Measurements from ENCODE around the gene CLDN6. TPM values are rescaled to one million over a fixed set of nuclear protein-coding genes. Genes with fewer than 3 reads are reported as not detected.

Gene CLDN6
- total RNA-seq, 1 experiment from 2014 or later = 0.49 TPM

- Histone ChIP-seq H3K9ac (ENCODE audit: low read length) (no peak overlapping the region), H3K79me2 (ENCODE audit: insufficient read depth, low read length) (no peaks in the 10 kb centered on the region), H3K27me3 (ENCODE audit: insufficient read depth, low read length) (no peaks in the 10 kb centered on the region), H4K20me1 (ENCODE audit: insufficient read depth) (no peaks in the 10 kb centered on the region), H3K4me2 (ENCODE audit: low read length) (no peak overlapping the region), H3K27ac (ENCODE audit: low read depth, low read length) (no peak overlapping the region), H3K36me3 (ENCODE audit: control insufficient read depth in 1 of 2, insufficient read depth in 2 of 2, low read length in 2 of 2) (no peaks in the 10 kb centered on the region), H3K4me3 (replicated peaks in 1 of 2; ENCODE audit: low read depth in 1 of 2, low read length in 2 of 2) (no peak overlapping the region), H3K9me2 (ENCODE audit: insufficient read depth) (no peaks in the 10 kb centered on the region), H3K9me3 (ENCODE audit: control insufficient read depth in 1 of 2, insufficient read depth in 1 of 2, low read depth in 1 of 2, low read length in 2 of 2) (no peaks in the 10 kb centered on the region), H3K4me1 (ENCODE audit: control insufficient read depth in 1 of 2, insufficient read depth in 2 of 2, low read length in 2 of 2) (peaks cover 16 to 28% of the 10 kb centered on the region in 2 experiments), H2AFZ (ENCODE audit: low read depth, low read length, poor library complexity, severe bottlenecking) (no peak overlapping the region)
- ChIA-PET CTCF (no interaction called here), POLR2A (interaction anchor here (0.7 kb wide), 2 partner anchors 11 to 32 kb away, joined by 3 to 4 read pairs; no protein-coding TSS in a partner anchor), RAD21 (ENCODE audit: low non-redundant PET in 1 of 2, low total read pairs in 2 of 2, uncharacterized antibody in 2 of 2, unreplicated experiment in 2 of 2) (no interaction called here)
- intact Hi-C loops (cut with micrococcal nuclease) = no loop called here
- DNase-seq (ENCODE audit: low read depth, low spot score) = no peak
- BruUV-seq (replicated peaks) = no TSS peak
- TF ChIP-seq SP1 (IDR thresholded peaks at IDR 0.05; ENCODE audit: low read depth) (no peak), SIN3A (IDR thresholded peaks at IDR 0.05; ENCODE audit: low read depth) (no peak), RAD21 (IDR thresholded peaks at IDR 0.05; ENCODE audit: low read depth) (no peak), POLR2AphosphoS5 (IDR thresholded peaks at IDR 0.05; ENCODE audit: low read depth, low read length) (no peak), EZH2 (IDR thresholded peaks at IDR 0.05) (no peak), ZFX (IDR thresholded peaks at IDR 0.05) (no peak), POLR2A (IDR thresholded peaks at IDR 0.05; ENCODE audit: borderline replicate concordance, extremely low read depth, insufficient read depth, insufficient read length) (no peak), ATF3 (IDR thresholded peaks at IDR 0.05) (no peak), EGR1 (IDR thresholded peaks at IDR 0.05; ENCODE audit: low read depth) (no peak), REST (IDR thresholded peaks at IDR 0.05; ENCODE audit: low read depth) (no peak), ZNF274 (IDR thresholded peaks at IDR 0.05; ENCODE audit: low read depth, low read length) (no peak)
- no peak for ATAC-seq
Observed at GRCh38 chr16:2988590-2989099, 29.3 kb downstream of the CLDN6 start.

All from HCT116 (cell line).